GM19372 (cell line): ENCODE measurements around the gene NEK8.
"Not testable (repeated sequence)": the region's sequence is repeated elsewhere in the genome, so short reads cannot be mapped to it uniquely, and the experiment has no call there.

Experiments
- ATAC-seq: cut with Tn5 transposase; IDR thresholded peaks from one replicate; pipeline ENCODE4 v1.9.1; 2021; ENCODE audit warnings: mild to moderate bottlenecking, low read depth, moderate library complexity; ENCODE audit not compliant: unreplicated experiment

NEK8 gene

GRCh38 chr17:28759256-28759865, 30.8 kb downstream of the NEK8 start:
- ATAC-seq: no peak

DNA sequence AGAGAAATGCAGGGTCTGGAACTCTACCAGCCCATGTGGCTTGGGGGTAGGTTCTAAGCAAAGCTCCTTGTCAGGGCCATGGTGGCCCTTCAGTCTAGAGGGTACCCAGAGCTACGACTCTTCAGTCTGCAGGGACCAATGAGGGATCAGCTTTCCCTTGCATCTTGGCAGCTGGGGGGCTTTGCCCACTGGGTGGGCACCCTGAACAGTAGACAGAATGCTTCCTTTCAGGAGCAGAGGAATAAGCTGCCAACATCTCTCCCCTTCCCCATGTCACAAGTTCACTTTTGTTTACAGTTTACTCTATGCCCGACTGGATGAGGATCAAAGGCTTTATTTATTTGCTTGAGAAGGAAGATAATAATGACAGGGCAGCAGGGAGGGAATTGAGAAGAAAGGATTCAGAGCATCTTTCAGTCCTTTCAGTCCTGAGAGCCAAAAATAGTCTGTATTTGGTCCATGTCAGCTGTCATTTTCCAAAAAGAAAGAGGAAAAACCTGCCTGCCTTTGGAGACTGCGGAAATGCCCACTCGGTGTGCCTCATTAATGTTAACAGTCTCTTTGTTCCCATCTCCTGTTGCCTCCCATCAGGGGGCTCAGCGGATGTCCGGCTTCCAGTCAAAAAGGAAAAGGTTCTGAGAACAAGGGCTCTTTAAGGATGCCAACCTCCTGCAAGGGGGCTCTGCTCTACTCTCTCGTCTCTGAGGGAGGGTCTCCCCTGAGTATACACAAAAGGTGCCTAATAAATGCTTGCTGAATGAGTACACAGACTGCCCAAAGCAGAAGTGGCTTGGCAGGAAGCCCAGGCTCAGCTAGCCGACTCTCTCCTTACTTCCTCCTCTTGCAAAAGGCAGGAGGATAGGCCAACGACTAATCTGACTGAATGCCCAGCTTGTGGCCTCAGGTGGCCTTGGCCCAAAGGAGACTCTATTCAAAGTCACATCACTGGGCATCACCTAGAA, 32.3 kb downstream of the NEK8 start:
- no peak for ATAC-seq

GRCh38 chr17:28763137-28763799, 34.7 kb downstream of the NEK8 start:
- no peak for ATAC-seq

DNA sequence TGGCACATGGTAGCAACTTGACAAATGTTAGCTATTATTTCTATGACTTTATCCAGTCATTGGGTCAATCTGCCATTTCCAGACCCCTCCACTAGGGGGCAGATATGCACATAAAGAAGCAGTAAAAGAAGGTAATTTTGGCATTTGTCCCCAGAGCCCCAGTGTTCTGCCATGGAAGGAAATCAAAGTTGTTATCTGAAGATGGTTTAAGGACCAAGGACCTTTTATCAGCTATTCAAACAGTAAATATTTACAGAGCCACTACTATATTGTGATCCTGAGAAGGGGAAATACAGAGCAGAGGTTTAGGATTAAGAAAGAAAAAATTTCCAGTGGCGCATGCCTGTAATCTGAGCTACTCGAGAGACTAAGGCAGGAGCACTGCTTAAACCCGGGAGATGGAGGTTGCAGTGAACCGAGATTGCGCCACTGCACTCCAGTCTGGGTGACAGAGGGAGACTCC, 35.2 kb downstream of the NEK8 start:
- ATAC-seq: no peak

DNA sequence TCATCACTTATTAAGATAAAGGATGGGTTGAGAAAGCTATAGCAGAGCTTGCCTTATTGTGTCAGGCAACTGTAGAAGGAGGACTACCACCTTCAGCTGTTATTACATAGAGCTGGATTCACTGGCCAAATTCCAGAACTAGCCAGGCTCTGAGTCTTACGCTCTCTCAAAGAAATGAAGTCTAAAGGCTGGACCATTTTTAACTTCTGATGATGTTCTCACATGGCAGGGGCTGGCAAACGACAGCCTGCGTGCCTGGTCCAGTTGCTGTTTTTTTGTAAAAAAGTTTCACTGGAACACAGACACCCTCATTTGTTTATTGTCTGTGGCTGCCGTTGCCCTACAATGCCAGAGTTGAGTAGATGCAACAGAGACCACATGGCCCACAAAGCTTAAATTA, 36.5 kb downstream of the NEK8 start:
- no peak for ATAC-seq

DNA sequence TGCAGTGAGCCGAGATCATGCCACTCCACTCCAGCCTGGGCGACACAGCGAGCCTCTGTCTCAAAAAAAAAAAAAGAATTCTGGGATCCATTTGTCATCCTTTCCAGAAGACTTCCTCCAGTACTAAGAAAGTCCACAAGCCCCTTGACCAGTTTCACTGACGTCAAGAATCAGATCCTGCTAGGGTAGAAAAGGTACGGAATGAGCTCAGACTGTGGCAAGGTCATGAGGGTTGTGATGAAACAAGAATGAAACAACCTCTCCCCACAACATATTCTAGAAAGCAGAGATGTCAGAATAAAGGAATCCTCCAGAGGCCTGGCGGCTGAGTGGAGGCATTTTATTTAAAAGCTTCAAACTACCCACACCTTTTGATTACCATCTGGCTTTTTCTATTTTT, 45.1 kb downstream of the NEK8 start:
- ATAC-seq: no peak

GRCh38 chr17:28774206-28774605, 45.6 kb downstream of the NEK8 start:
- no peak for ATAC-seq

- no peak for ATAC-seq
These were observed 48.6 kb downstream of the NEK8 start for GRCh38 chr17:28777178-28777577.

GRCh38 chr17:28779601-28780000, 51.0 kb downstream of the NEK8 start:
- ATAC-seq: not testable (repeated sequence)

DNA sequence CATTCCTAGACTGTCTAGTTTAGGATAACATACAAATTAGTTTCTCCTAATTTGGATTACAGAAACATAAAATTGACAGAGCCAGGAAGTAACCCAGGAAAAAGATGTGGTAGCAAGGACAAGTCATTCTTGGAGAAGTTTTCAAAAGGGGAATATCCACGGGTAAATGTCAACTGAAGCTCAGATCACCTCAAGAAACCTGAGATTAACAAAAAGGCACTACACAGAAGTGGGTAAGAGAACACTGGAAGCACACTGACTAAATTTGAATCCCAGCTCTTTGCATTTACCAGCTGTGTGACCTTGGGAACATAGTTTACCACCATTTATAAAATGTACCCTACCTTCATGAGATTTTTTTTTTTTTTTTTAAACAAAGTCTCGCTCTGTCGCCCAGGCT, 54.6 kb downstream of the NEK8 start:
- no peak for ATAC-seq

DNA sequence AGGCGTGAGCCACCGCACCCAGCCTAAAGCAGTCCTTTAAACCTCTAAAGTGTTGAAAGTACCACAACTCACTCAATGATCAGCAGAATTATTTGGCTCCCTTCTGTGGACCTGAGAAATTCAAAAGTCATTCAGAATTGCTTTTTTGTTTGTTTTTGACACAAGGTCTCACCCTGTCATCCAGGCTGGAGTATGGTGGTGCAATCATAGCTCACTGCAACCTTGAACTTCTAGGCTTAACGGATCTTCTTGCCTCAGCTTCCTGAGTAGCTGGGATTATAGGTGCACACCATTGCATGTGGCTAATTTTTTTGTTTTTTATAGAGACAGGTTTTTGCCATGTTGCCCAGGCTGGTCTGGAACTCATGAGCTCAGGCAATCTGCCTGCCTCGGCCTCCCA, 59.5 kb downstream of the NEK8 start:
- no peak for ATAC-seq
